HG02938 (cell line): Measurements from ENCODE around the gene VPS35L.
"Not testable (repeated sequence)": the region's sequence is repeated elsewhere in the genome, so short reads cannot be mapped to it uniquely, and the experiment has no call there.

Experiments
- ATAC-seq: cut with Tn5 transposase; IDR thresholded peaks from one replicate; pipeline ENCODE4 v1.9.1; 2021; ENCODE audit warnings: mild to moderate bottlenecking, moderate library complexity; ENCODE audit not compliant: unreplicated experiment

The VPS35L gene

DNA sequence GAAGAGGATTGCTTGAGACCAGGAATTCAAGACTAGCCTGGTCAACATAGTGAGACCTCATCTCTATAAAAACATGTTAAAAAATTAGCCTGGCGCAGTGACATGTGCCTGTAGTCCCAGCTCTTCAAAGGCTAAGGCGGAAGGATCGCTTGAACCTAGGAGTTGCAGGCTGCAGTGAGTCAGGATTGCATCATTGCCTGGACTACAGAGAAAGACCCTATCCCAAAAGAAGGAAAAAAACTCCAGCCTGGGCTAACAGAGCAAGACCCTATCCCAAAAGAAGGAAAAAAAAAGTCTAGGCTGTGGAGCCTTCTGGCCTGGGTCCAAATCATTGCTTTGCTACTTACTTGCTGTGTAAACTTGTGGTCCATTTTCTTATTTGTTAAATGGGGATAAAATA, 26.8 kb upstream of the VPS35L start:
- ATAC-seq: no peak

DNA sequence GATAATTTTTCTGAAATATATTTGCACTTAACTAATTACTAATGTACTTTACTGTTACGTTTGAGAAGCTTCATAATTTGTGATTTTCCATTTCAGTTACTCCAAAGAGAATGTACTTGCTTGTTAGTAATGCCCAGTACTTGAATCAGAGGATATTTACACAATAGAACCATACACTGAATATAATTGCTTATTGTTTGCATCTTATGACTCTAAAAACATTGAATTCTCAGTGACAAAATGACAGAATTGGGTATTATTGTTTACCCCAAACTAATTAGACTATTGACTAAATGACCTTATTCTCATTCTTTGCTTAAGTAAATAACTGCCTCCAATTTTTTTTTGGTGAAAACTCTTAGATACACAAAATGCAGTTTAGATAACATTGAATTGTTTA, 22.9 kb upstream of the VPS35L start:
- ATAC-seq: no peak

DNA sequence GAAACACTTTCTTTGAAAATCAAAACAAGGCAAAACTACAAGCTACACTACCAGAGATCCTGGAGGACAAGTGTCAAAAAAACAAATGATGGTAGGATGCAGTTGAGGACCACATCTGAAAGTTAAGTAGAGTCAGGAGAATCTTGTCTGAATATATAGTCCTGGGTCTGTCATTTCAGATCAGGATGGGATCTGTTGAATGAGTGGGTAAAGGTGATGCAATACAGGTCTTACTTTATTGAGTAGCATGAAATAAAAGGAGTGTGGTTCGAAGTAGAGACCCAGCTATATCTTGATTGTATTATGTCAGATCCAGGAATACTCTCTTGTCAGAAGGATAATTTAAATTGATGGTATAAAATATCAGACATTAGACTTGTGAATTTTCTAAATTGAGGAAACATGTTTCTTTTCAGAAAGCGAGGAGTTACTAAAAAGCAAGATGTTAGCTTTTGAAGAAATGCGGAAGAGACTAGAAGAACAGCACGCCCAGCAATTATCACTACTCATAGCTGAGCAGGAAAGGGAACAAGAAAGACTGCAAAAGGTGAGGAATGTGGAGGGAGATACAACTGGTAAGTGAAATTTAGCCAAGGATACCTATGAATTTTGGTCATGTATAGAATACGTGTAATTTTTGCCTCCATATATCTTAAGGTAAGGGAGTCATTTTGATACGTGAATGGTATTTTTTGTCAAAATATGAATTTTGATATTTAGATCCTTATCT, 15.1 kb upstream of the VPS35L start:
- ATAC-seq: no peak

DNA sequence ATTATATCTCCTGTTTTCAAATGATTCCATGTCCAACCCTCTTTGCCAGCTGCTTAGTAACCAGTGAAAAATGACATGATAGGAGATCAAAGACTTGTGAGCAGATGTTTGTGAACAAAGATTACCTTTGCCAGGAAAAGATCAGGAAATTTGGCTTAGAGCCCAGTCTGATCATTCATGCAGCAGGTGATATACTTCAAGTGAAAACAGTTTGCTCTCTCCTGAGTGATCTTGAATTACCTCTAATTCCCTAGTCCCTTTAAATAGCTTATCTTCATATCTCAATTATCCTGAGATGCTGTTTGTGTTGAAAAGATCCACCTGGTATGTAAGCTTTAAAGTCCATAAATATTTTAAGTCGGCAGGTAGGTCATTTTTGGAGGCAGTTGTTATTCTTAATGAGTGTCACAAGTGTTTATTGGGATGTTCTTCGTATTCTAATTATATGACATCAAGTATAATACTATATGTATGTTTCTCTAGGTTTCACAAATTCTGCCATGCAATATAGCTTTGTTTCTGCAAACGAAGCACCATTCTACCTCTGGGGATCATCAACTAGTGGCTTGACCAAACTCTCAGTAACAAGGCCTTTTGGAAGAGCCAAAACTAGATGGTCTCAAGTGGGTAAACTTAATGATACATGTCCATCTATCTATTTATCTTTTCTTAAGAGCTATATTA, 13.2 kb upstream of the VPS35L start:
- no peak for ATAC-seq

DNA sequence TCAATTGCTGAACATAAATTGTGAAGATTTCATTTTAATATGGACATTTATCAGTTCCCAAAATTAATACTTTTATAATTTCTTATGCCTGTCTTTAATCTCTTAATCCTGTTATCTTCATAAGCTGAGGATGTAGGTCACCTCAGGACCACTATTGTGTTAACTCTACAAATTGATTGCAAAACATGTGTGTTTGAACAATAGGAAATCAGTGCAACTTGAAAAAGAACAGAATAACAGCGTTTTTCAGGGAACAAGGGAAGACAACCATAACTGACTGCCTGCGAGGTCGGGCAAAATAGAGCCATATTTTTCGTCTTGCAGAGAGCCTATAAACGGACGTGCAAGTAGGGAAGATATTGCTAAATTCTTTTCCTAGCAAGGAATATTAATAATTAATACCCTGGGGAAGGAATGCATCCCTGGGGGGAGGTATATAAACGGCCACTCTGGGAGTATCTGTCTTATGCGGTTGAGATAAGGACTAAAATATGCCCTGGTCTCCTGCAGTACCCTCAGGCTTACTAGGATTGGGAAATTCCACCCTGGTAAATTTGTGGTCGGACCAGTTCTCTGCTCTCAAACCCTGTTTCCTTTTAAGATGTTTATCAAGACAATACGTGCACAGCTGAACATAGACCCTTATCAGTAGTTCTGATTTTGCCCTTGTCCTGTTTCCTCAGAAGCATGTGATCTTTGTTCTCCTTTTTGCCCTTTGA, 12.1 kb upstream of the VPS35L start:
- ATAC-seq: not testable (repeated sequence)

DNA sequence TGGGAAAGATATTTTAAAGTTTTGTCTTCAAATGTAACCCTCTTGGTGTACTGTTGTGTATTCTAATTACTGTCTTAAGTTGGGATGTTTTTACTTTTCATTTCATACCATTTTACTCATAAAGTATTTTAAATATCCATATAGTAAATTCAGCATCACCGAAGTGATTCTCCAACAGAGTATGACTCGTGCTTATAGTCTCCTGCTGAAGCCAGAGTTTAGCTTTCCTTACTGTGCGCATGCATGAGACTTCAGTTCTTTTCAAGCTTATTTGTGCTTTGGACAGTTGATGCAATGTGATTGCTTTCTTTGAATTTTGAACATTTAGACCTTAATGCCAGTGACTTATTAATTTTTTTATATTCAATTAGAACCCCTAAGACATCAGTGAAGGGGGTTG, 7.4 kb upstream of the VPS35L start:
- no peak for ATAC-seq

DNA sequence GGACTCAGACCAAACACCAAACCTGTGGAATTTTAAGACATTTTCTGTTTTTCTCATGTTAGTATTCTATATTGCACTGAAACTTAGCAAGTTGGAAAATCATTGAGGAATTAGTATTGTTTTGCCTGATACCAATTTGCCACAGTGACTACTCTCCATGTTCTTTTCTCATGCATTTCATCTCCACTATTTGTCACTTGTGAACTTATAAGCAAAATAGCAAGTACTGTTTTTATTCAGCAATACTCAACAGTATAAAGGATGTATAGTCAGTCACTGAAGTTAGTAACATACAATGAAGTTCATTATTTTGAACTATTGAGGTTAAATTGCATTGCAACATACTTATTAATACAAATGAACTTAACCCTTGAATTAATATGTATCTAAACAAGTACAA, 5.8 kb upstream of the VPS35L start:
- no peak for ATAC-seq

DNA sequence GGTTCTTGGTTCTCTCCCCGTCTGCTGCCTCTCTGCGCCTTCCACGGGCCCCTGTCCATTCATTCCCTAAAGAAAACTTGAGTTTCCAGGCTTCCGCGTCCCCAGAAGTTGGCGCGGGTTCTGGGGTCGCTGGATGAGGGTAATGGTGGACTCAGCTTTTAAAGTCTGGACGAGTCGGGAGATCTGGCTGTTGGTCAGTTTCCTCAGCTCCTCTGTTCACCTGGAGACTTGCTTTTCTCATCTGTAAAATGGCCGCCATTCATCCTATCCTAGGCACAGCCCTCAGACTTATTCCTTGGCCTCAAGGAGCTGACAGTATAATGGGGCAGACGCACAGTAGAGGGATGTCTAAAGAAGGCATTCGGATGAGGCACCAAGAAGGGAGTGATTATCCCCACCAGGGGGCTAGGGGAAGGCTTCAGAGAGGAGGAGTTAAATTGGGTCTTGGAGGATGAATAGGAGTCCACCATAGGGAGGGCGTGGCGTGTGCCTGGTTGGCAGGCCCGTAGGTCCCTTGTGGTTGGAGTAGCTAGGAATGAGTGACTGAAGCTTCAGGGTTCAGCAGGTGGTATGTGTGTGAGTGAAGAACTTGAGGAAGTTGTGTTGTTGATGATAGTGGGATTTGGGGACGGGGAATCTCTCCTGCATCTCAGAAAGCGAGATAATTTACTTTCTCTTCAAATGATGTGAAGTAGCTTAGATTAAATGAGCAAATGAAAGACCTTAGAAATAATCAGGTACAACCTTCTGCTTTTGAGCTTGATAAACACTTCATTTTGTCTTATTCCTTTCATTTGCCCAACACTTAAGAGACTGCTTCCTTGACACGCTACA, 652 bp downstream of the VPS35L start:
- ATAC-seq: no peak

DNA sequence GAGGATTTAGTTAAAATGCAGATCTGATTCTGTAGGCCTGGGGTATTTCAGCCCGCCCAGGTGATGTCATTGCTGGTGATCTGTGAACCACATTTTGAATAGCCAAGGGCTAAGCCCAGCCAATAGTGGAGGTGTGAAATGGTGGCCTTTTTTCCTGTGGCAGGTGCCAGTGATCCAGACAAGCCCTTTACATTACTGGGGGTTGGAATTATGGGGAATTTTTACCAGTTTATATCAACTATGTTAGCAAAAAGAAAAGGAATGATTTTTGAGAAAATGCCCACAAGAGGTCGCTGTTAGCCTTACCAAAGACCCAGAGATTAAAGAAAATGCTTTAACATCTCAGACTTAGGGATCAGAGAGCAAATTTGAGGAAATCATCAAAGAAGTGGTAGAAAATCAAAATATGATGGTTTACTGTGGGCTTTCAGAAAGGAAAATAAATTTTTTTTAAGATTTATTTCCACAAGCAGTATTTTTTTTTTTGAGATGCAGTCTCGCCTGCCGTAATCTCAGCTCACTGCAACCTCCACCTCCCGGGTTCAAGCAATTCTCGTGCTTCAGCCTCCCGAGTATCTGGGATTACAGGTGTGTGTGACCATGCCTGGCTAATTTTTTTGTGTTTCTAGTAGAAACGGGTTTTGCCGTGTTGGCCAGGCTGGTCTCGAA, 3.9 kb downstream of the VPS35L start:
- no peak for ATAC-seq

DNA sequence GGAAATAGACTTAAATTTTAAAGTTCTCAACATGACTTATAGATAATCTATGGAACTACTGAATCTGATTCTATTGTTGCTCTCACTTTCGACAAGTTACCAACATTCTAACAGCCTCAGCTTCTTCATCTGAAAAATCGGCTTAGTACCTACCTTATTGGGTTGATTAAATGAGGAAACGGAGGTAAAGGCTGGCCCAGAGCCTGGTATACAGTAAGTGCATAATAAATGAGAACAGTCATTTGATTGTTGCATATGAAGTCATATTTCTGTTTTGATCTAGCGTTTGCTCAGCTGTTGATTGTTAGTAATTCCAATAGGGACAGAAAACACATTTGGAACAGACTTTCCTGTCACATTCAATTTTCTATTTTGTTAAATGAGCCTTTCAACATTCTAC, 4.6 kb downstream of the VPS35L start:
- no peak for ATAC-seq

DNA sequence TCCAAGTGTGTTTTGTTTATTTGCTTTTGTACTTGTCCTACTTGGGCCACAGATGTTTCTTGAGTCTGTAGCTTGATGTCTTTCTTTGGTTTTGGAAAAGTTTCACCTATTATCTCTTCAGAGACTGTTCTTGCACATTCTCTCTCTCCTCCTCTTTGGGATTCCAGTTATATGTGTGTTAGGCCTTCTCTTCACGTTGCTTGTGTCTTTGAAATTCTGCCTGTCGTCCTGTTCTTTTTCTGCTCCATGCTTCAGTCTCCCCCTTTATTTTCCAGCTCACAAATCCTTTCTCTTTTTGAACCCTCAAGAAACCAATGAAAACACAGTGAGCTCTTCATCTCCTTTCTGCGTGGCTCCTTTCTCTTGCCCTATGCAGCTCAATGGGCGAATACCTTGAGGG, 7.9 kb downstream of the VPS35L start:
- no peak for ATAC-seq

DNA sequence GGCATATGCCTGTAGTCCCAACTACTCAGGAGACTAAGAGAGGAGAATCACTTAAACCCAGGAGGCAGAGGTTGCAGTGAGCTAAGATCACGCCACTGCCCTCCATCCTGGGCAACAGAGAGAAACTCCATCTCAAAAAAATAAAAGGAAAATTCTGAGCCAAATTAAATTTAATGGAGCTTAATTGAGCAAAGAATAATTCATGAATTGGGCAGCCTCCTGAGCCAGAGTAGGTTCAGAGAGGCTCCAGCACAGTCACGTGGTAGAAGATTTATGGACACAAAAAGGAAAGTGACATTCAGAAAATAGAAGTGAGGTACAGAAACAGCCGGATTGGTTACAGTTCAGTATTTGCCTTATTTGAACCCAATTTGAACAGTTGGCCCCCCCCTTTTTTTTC, 10.9 kb downstream of the VPS35L start:
- ATAC-seq: no peak

DNA sequence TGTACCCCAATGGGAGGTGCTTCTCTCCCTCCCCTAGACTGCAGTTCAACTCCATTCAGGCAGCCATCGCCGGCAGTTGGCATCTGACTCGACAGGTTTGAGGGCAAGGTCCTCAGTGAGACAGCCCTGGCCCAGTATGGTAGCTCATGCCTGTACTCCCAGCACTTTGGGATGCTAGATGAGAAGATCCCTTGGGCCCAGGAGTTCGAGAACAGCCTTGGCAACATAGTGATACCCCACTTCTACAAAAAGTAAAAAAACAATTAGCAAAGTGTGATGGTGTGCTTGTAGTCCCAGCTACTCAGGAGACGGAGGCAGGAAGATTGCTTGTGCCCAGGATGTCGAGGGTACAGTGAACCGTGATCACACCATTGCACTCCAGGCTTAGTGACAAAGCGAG, 12.1 kb downstream of the VPS35L start:
- ATAC-seq: no peak

DNA sequence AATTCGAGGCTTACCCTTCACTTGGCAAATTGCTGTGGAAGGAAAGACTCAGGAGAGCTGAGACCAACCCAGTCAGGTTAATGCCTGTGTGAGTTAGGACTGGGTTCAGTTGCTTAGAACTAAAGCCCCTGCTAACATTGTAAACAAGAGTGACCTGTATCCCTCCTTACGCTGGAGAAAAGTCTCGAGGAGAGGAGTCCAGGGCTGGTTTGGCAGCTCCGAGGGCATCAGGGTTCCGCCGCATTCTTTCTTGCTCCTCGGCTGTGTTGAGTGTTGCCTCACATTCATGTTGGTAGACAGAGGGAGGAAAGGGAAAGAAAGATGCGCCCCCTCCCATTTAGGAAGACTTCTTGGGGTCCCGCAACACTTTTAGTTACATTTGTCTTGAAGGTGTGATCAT, 18.5 kb downstream of the VPS35L start:
- ATAC-seq: no peak

DNA sequence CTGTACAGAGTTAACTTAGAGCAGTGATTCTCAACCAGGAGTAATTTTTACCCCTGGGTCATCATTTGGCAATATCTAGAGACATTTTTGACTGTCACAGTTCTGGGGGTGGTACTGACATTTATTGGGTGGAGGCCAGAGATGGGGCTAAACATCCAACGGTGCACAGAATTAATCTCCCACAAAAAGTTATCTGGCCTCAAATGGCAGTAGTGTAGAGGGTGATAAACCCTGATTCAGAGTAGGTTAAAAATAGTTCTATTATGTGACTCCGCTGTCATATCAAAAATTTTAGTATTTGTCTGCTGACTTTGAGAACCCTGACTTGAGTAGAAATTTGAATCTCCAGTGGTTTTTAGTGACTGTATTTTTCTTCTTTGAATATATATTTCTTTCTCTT, 19.1 kb downstream of the VPS35L start:
- ATAC-seq: no peak

DNA sequence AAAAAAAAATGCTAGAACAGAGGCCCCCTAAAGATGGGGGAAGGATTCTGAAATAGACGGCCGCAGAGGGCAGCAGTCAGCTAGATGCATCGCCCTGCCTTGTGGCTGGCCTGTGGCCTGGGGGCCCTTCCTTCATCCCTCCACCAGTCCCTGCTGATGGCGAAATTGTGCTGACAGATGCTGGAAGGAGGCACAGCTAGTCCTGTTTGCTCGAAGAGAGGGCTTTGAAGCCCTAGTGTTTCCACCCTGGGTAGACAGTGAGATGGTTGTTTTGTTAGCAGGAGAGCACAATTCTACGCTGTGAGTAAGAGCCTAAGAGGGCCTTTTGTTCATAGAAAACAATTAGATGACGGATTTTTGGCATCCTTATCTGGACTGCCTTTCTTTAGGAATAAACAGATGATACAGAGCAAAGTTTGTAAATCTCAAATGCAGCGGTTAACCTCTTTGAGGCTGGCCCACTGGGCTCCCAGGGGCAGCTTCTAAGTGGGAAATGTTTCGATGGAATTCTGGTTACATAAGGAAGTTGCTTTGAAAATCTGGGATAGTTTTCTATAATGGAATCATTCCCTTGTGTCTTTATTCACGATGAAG, 23.0 kb downstream of the VPS35L start:
- ATAC-seq: no peak

DNA sequence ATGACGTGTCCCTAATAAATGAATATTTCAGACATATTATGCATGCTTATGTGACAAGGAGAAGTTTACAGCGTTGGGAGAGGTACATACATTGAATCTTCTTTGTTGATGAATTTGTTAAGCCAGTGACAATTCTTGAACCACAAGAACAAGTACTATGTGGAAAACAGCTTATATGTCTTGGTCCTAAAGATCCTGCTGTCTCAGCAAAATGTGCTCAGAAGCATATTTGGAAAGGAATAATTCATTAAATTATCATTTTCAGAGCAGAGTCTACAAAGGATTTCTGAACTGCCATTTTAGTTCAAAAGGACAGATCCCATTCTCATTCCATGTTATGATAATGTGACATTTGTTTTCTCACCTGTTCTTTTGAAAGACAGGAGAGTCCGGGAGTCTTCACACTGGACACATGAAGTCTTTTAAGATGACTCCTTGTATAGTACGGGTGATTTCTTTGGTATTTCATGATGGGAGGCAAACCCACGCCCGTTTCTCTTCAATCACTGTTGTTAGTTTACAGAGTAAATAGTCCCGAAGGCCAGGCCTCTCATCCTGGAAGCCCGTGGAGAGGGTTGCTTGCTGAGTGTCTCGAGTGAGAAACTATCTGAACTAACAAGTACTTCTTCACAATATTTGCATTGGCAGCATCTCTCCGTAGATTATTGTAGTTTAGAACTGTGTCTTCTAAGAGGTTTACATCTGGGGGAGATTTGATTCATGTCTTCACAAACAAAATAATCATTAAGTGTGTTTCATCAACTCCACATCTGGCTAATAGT, 26.7 kb downstream of the VPS35L start:
- ATAC-seq: no peak

DNA sequence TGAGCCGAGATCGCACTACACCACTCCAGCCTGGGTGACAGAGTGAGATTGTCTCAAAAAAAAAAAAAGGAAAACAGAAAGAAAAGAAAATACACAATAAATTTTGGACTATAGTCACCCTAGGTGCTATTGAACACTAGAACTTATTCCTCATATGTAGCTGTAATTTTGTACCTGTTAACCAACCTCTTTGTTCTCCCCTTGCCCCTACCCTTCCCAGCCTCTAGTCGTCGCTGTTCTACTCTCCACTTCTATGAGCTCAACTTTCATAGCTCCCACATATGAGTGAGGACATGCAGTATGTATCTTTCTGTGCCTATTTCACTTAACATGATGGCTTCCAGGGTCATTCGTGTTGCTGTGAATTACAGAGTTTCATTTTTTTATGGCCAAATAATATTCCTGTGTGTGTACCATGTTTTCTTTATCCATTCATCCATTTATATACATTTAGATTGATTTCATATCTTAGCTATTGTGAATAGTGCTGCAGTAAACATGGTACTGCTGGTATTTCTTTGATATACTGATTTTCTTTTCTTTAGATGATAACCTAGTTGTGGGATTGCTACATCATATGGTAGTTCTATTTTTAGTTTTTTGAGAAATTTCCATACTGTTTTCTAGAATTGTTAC, 28.3 kb downstream of the VPS35L start:
- ATAC-seq: no peak

DNA sequence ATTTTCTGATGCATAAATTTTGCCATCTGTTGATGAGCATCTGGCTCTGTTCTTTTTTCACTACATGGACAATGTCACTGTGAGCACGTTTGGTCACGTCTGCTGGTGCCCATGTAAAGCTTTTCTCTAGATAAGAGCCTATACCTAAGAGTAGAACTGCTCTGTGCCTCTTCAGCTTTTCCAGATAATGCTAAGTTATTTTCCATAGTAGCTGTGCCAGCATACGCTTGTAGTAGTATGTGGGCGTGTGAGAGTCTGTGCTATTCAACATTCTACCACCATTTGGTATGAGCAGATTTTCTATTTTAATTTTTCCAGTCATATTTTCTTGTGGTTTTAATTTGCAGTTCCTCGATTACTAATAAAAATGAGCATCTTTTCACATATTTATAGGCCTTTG, 33.2 kb downstream of the VPS35L start:
- no peak for ATAC-seq
